Measurements from ENCODE around the gene TGFBR3.

GRCh38 chr1:91830242-91831131 lies 55.5 kb downstream of the TGFBR3 start:
- TF ChIP-seq POLR2A (IDR thresholded peaks at IDR 0.05; ENCODE audit: low read length) (no peak), GATA1 (IDR thresholded peaks at IDR 0.05; ENCODE audit: low read depth, low read length) (no peak)

All from erythroblast (primary cell).